GM19238 (cell line): ENCODE data around the gene CBARP.

Source experiments
- DNase-seq: peaks from one replicate; pipeline ENCODE4 v3.0.0; 2011; ENCODE audit warnings: low spot score; ENCODE audit not compliant: insufficient read length

The CBARP gene

DNA sequence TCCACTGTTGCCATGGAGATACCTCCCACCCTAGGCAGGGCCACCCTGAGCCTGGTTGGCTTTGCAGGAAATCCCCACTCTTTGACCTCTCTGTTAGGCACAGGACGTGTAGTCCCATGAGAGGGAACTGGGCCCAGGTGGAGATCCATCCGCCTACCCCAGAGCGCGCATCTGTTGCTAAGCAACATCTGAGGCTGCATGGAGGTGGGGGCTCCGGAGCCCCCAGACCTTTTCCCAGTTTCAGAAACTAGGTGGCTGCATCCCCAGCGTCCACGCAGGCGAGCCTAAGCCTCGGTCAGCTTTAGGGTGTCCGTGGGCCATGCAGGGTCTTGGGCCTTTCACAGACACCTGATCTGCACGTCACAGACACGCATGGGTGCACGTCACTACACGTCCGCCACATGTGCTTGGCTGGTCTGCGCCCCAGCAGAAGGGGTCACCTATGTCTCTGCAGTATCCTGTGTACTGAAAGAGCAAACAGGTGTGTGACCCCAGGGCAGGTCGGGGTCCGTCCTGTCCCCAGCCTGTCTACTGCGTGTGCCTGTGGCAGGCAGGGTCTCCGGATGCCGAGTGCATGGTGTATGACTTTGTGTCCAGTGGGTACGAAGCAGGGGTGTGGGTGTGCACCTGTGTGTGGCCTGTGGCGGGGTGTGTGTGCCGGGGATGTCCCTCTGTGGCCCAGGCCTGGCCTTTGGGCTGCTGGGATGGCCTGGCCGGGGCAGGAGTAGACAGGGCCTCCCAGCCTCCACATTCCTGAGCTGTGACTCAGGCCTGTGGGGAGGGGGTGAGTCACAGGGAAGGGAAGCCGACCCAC lies 27.2 kb upstream of the CBARP start:
- DNase-seq = no peak

DNA sequence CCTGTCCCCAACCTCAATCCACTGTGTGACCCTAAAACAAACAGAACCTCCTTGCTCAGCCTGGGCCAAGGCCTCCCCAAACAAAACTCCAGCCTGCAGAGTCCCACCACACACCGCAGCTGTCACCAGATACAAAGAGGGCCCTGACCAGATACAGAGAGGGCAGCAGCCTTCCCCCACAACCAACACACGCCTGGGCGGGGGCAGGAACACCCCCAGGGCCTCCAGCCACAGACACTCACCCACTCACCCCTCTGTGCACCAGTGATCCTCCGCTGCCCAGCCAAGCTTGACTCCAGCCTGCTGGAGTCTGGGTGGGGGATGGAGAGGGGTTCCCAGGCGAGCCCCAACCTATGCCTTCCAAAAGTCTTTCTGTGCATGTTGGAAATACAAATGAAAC lies 25.4 kb upstream of the CBARP start:
- DNase-seq = no peak

GRCh38 chr19:1262623-1263123 lies 24.9 kb upstream of the CBARP start:
- no peak for DNase-seq

DNA sequence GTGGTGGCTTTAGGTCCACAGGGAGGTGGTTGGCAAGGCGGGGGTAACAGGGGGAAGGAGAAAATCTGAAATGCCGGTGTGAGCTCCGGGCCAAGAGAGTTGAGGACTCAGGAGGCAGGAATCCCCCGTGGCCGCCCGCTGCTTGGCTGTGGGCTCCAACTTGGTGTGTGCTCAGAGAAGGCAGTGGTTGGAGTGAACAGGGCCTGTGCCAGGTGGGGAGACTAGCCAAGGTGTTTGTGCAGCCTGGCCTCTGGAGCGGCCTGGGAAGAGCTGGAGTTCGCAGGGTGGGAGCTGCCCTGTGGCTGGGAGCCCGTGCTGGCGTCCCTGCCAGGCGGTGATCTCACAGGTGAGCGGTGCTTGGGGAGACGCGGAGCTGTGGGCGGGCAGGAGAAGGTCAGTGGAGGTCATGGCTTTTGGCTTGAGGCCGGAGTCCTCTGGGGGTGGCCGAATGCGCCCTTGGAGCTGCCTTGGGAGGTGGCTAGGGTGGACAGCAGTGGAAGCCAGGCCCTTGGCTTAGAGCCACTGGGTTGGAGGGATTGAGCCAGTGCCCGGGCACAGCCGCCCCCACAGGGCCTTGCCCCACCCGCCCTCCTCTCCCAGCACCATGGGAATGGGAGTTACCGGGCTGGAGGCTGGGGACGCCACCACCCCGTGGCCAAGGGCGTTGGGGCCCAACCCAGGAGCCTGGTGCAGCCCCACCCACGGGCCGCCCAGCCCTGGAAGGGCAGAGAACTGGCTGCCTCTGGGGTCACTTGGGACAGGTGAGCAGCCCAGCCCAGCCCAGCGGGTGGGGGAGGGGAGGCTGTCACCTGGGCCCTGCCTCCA lies 24.2 kb upstream of the CBARP start:
- DNase-seq = no peak

DNA sequence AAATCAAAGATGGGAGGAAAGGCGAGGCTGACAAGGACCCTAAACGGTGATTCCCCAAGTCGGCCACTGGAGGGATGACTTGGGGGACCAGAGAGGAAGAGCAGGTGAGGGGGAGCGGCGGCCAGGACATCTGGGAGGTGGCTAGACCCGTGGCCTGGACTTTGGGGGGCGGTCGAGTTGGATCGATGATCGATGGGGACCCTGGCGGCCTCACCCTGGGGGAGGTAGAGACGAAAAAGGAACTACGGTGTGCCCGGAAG lies 23.7 kb upstream of the CBARP start:
- DNase-seq = no peak

- peak; percentile 98 for DNase-seq
Measured at GRCh38 chr19:1260749-1261537, 23.1 kb upstream of the CBARP start.

GRCh38 chr19:1259876-1260748 lies 22.3 kb upstream of the CBARP start:
- DNase-seq = no peak

DNA sequence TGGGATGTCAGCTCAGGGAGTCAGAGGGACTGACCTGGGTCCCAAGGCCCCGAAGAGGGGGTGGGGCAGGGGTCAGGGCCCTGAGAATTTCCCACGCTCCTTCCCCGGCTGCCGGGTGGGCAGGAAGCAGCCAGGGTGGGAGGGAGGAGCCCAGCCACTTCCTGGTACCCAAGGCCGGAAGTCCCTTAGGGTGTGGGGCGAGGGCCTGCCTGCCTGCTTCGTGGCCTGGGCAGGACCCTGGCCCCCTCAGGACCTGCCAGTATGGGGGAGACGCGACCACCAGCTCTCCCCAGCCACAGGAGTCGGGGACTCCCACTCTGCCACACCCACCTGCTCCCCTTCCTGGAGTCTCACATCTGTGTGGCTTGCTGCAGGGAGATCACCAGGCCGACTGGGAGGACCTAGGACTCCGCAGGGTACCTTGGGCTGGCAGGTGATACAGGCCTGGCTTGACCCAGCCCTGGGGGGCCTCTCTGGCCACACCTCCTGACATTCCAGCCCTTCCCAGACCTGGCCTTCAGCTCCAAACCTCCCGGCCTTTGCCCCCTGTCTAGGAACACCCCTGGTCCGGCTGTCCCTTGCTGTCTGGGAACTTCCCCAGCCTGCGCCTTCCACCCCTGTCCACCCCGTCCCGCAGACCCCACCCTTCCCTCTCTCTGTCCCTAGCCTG lies 21.5 kb upstream of the CBARP start:
- DNase-seq = peak; percentile 92

GRCh38 chr19:1258707-1259205 lies 21.0 kb upstream of the CBARP start:
- DNase-seq = no peak

- DNase-seq = no peak
Measured at GRCh38 chr19:1258163-1258492, 20.3 kb upstream of the CBARP start.

GRCh38 chr19:1257475-1258162 lies 19.8 kb upstream of the CBARP start:
- no peak for DNase-seq

GRCh38 chr19:1256646-1257474 lies 19.1 kb upstream of the CBARP start:
- DNase-seq = no peak

- no peak for DNase-seq
Measured at GRCh38 chr19:1255186-1256161, 17.7 kb upstream of the CBARP start.

DNA sequence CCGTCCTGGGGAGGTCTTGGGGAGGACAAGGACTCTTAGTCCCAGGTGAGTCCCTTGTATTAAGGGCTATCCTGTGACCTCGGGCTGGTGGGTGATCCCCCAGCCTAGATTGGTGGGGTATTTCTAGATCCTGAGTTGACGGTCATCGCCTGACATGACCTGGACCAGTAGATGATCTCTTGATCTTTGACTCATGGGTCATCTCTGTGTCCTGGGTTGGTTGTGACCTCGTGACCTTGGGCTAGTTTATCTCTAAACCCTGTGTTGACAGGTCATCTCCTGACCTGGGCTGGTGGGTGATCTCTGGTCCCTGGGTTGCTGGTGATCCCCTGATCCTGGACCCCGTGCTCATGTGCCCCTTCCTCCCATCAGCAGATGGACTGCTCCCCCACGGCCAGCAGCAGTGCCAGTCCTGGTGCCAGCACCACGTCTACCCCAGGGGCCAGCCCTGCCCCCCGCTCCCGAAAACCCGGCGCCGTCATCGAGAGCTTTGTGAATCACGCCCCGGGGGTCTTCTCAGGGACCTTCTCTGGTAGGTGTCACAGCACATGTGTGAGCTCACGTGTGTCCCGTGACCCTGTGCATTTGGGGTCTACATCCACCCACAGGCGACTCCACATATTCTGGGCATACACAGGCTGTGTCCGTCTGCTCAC lies 16.9 kb upstream of the CBARP start:
- no peak for DNase-seq

DNA sequence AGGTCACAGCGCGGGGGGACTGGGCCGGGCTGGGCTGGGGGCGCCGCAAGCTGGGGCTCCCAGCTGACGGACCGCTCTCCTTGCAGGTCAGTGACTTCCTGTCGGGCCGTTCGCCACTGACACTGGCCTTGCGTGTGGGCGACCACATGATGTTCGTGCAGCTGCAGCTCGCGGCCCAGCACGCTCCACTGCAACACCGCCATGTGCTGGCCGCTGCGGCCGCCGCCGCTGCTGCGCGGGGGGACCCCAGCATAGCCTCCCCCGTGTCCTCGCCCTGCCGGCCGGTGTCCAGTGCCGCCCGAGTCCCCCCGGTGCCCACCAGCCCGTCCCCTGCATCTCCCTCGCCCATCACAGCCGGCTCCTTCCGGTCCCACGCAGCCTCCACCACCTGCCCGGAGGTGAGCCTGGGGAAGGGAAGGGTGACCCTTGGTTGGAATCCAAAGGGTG lies 16.3 kb upstream of the CBARP start:
- no peak for DNase-seq

DNA sequence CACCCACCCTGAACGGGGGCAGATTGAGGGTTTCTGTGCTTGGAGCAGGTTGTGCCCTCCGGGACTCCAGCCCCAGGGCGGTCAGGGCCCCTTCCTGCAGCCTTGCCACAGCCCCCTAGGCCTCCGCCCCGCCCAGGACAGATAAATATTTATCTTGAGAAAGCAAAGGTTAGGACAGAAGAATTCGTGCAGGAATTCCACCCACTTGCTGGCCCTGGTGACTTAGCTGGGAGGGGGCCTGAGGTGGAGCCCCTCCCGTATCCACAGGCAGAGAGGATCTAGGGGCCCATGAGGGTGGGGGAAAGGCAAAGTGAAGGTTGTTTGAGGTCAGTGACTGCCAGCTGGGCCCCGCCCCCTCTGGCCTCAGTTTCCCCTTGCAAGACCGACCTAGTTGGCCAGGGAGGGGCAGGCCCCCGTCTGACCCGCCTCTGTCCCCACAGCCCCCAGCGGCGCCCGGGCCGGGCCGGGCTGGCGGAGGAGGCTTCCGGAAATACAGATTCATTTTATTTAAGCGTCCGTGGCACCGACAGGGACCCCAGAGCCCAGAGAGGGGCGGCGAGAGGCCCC lies 15.8 kb upstream of the CBARP start:
- DNase-seq = no peak
